Measurements from ENCODE around the gene ZNF516. TPM values are rescaled to one million over a fixed set of nuclear protein-coding genes. Genes with fewer than 3 reads are reported as not detected.

ZNF516 gene
- total and polyA plus RNA-seq, 2 experiments from 2014 or later, result 17.8 to 29.4 TPM

- no peak for TF ChIP-seq EZH2phosphoT487 (IDR thresholded peaks at IDR 0.05; ENCODE audit: insufficient read depth, low read depth)
- TF ChIP-seq EZH2 (IDR thresholded peaks at IDR 0.05; ENCODE audit: insufficient read depth, poor library complexity, severe bottlenecking), result no peak
- H3K4me3 ChIP-seq, result no peak overlapping the region
- H3K9me3 ChIP-seq (ENCODE audit: low read depth), result no peaks in the 10 kb centered on the region
- H2AFZ ChIP-seq, result no peak overlapping the region
- DNase-seq, result no peak
- H3K4me2 ChIP-seq (ENCODE audit: unreplicated experiment), result no peak overlapping the region
- in situ Hi-C loops (cut with MboI), result no loop called here
- no peaks in the 10 kb centered on the region for H4K20me1 ChIP-seq (ENCODE audit: insufficient read depth)
- H3K9me2 ChIP-seq (ENCODE audit: insufficient read depth), result no peaks in the 10 kb centered on the region
- WGBS, 2 experiments (ENCODE audit: low coverage in 1 of 2, low lambda C conversion rate in 2 of 2, missing lambda C conversion rate in 2 of 2), result 97 to 98% methylated on average over 9 of the region's 9 CpGs
- peaks cover 29% of the 10 kb centered on the region; the same call in 1 of the 2 replicates for H3F3A ChIP-seq (ENCODE audit: insufficient read depth)
- no peak overlapping the region for H3K27ac ChIP-seq
- no peaks in the 10 kb centered on the region for H3K27me3 ChIP-seq (replicated peaks; ENCODE audit: insufficient read depth)
- H3K36me3 ChIP-seq (ENCODE audit: low read depth), result no peaks in the 10 kb centered on the region
- peaks cover 40% of the 10 kb centered on the region for H3K4me1 ChIP-seq (ENCODE audit: insufficient read depth)
- H3K79me2 ChIP-seq (ENCODE audit: insufficient read depth), result peaks cover 95% of the 10 kb centered on the region
- no peak overlapping the region for H3K9ac ChIP-seq
These were observed 37.1 kb downstream of the ZNF516 start for GRCh38 chr18:76457957-76458356.

GRCh38 chr18:76457475-76457874, 37.6 kb downstream of the ZNF516 start:
- Histone ChIP-seq H3K27me3 (replicated peaks; ENCODE audit: insufficient read depth) (no peaks in the 10 kb centered on the region), H3K9ac (no peak overlapping the region), H3K79me2 (ENCODE audit: insufficient read depth) (peaks cover 95% of the 10 kb centered on the region), H3K36me3 (ENCODE audit: low read depth) (no peaks in the 10 kb centered on the region), H3K9me2 (ENCODE audit: insufficient read depth) (no peaks in the 10 kb centered on the region), H2AFZ (no peak overlapping the region), H3K4me2 (ENCODE audit: unreplicated experiment) (no peak overlapping the region), H4K20me1 (ENCODE audit: insufficient read depth) (no peaks in the 10 kb centered on the region), H3K27ac (no peak overlapping the region), H3K9me3 (ENCODE audit: low read depth) (no peaks in the 10 kb centered on the region), H3F3A (ENCODE audit: insufficient read depth) (peaks cover 29% of the 10 kb centered on the region; the same call in 1 of the 2 replicates), H3K4me1 (ENCODE audit: insufficient read depth) (peaks cover 44% of the 10 kb centered on the region), H3K4me3 (no peak overlapping the region)
- in situ Hi-C loops (cut with MboI), result no loop called here
- 89 to 92% methylated on average over 9 of the region's 9 CpGs for WGBS, 2 experiments (ENCODE audit: low coverage in 1 of 2, low lambda C conversion rate in 2 of 2, missing lambda C conversion rate in 2 of 2)
- no peak for TF ChIP-seq EZH2phosphoT487 (IDR thresholded peaks at IDR 0.05; ENCODE audit: insufficient read depth, low read depth)
- TF ChIP-seq EZH2 (IDR thresholded peaks at IDR 0.05; ENCODE audit: insufficient read depth, poor library complexity, severe bottlenecking), result no peak
- no peak for DNase-seq

GRCh38 chr18:76456823-76457222, 38.2 kb downstream of the ZNF516 start:
- in situ Hi-C loops (cut with MboI), result no loop called here
- no peak for DNase-seq
- Histone ChIP-seq H3K9me3 (ENCODE audit: low read depth) (no peaks in the 10 kb centered on the region), H3K9ac (no peak overlapping the region), H3K4me2 (ENCODE audit: unreplicated experiment) (no peak overlapping the region), H3F3A (ENCODE audit: insufficient read depth) (peaks cover 30% of the 10 kb centered on the region; the same call in 1 of the 2 replicates), H3K36me3 (ENCODE audit: low read depth) (no peaks in the 10 kb centered on the region), H2AFZ (no peak overlapping the region), H3K27ac (no peak overlapping the region), H3K79me2 (ENCODE audit: insufficient read depth) (peaks cover 95% of the 10 kb centered on the region), H3K27me3 (replicated peaks; ENCODE audit: insufficient read depth) (no peaks in the 10 kb centered on the region), H4K20me1 (ENCODE audit: insufficient read depth) (no peaks in the 10 kb centered on the region), H3K4me3 (no peak overlapping the region), H3K4me1 (ENCODE audit: insufficient read depth) (peaks cover 51% of the 10 kb centered on the region), H3K9me2 (ENCODE audit: insufficient read depth) (no peaks in the 10 kb centered on the region)
- TF ChIP-seq EZH2 (IDR thresholded peaks at IDR 0.05; ENCODE audit: insufficient read depth, poor library complexity, severe bottlenecking), result no peak
- 96 to 99% methylated on average over 4 of the region's 4 CpGs for WGBS, 2 experiments (ENCODE audit: low coverage in 1 of 2, low lambda C conversion rate in 2 of 2, missing lambda C conversion rate in 2 of 2)

- in situ Hi-C loops (cut with MboI), result no loop called here
- no peak for DNase-seq
- Histone ChIP-seq H3K79me2 (ENCODE audit: insufficient read depth) (peaks cover 95% of the 10 kb centered on the region), H3K9ac (no peak overlapping the region), H3K4me3 (no peak overlapping the region), H3K4me2 (ENCODE audit: unreplicated experiment) (no peak overlapping the region), H3K27ac (no peak overlapping the region), H2AFZ (no peak overlapping the region), H3K36me3 (ENCODE audit: low read depth) (no peaks in the 10 kb centered on the region), H3K4me1 (ENCODE audit: insufficient read depth) (peaks cover 57% of the 10 kb centered on the region), H3F3A (ENCODE audit: insufficient read depth) (peaks cover 36% of the 10 kb centered on the region; the same call in 1 of the 2 replicates), H3K9me2 (ENCODE audit: insufficient read depth) (no peaks in the 10 kb centered on the region), H3K9me3 (ENCODE audit: low read depth) (no peaks in the 10 kb centered on the region), H3K27me3 (replicated peaks; ENCODE audit: insufficient read depth) (no peaks in the 10 kb centered on the region), H4K20me1 (ENCODE audit: insufficient read depth) (no peaks in the 10 kb centered on the region)
- 94 to 95% methylated on average over 15 to 16 of the region's 16 CpGs for WGBS, 2 experiments (ENCODE audit: low coverage in 1 of 2, low lambda C conversion rate in 2 of 2, missing lambda C conversion rate in 2 of 2)
- no peak for TF ChIP-seq EZH2phosphoT487 (IDR thresholded peaks at IDR 0.05; ENCODE audit: insufficient read depth, low read depth)
- TF ChIP-seq EZH2 (IDR thresholded peaks at IDR 0.05; ENCODE audit: insufficient read depth, poor library complexity, severe bottlenecking), result no peak
These were observed 38.9 kb downstream of the ZNF516 start for GRCh38 chr18:76456018-76456750.

All from GM23248 (cell line).